ENCODE results near the gene OTUB2. TPM values are rescaled to one million over a fixed set of nuclear protein-coding genes. Genes with fewer than 3 reads are reported as not detected.

The OTUB2 gene
- total RNA-seq, 1 experiment from 2014 or later = 3.4 TPM

GRCh38 chr14:94005324-94006073 is 20.6 kb upstream of the OTUB2 start:
- H3K36me3 ChIP-seq (ENCODE audit: control insufficient read depth, insufficient read depth, low read length) = no peaks in the 10 kb centered on the region
- POLR2A ChIA-PET = no interaction called here
- H3K27me3 ChIP-seq (ENCODE audit: control insufficient read depth, insufficient read depth, low read length) = no peaks in the 10 kb centered on the region
- DNase-seq (ENCODE audit: low read depth, low spot score) = no peak
- H3K9me3 ChIP-seq (ENCODE audit: control insufficient read depth, insufficient read depth, low read depth, low read length) = no peaks in the 10 kb centered on the region
- TF ChIP-seq POLR2AphosphoS5 (IDR thresholded peaks at IDR 0.05; ENCODE audit: low read depth, low read length) = no peak
- TF ChIP-seq CTCF (IDR thresholded peaks at IDR 0.05) = peak; percentile 57
- TF ChIP-seq REST (IDR thresholded peaks at IDR 0.05; ENCODE audit: insufficient read depth in 1 of 2, low read depth in 2 of 2, low read length in 1 of 2) = no peak
- in situ Hi-C loops (cut with HindIII; ENCODE audit: low pct_unique_long_range_greater_than_20kb, low sequenced_read_pairs) = no loop called here
- CTCF ChIA-PET = interaction anchor here (1.1 kb wide), 1 partner anchor 64 kb away, joined by 3 read pairs; no protein-coding TSS in a partner anchor
- no peaks in the 10 kb centered on the region for H3K4me1 ChIP-seq (ENCODE audit: control insufficient read depth, insufficient read depth, low read length)
- H3K27ac ChIP-seq (ENCODE audit: low read length) = no peak overlapping the region
- H3K4me3 ChIP-seq (ENCODE audit: low read depth in 2 of 2, low read length in 2 of 2) = no peak overlapping the region
- intact Hi-C loops (cut with micrococcal nuclease; ENCODE audit: unreplicated experiment) = no loop called here
- no peak for ATAC-seq
- no TSS peak for BruUV-seq (replicated peaks)

GRCh38 chr14:94008234-94008633 is 17.9 kb upstream of the OTUB2 start:
- in situ Hi-C loops (cut with HindIII; ENCODE audit: low pct_unique_long_range_greater_than_20kb, low sequenced_read_pairs) = no loop called here
- H3K4me1 ChIP-seq (ENCODE audit: control insufficient read depth, insufficient read depth, low read length) = no peaks in the 10 kb centered on the region
- ChIA-PET POLR2A (no interaction called here), CTCF (no interaction called here)
- H3K4me3 ChIP-seq (ENCODE audit: low read depth in 2 of 2, low read length in 2 of 2) = no peak overlapping the region
- intact Hi-C loops (cut with micrococcal nuclease; ENCODE audit: unreplicated experiment) = no loop called here
- no peak for TF ChIP-seq REST (IDR thresholded peaks at IDR 0.05; ENCODE audit: insufficient read depth in 1 of 2, low read depth in 2 of 2, low read length in 1 of 2)
- H3K9me3 ChIP-seq (ENCODE audit: control insufficient read depth, insufficient read depth, low read depth, low read length) = no peaks in the 10 kb centered on the region
- DNase-seq (ENCODE audit: low read depth, low spot score) (no peak), ATAC-seq (no peak)
- H3K27me3 ChIP-seq (ENCODE audit: control insufficient read depth, insufficient read depth, low read length) = no peaks in the 10 kb centered on the region
- H3K36me3 ChIP-seq (ENCODE audit: control insufficient read depth, insufficient read depth, low read length) = no peaks in the 10 kb centered on the region
- BruUV-seq (replicated peaks) = no TSS peak
- no peak overlapping the region for H3K27ac ChIP-seq (ENCODE audit: low read length)
